GM19328 (cell line): ENCODE data around the gene TMEM219.

Experiments used
- ATAC-seq: cut with Tn5 transposase; IDR thresholded peaks from one replicate; pipeline ENCODE4 v1.9.1; 2021; ENCODE audit warnings: mild to moderate bottlenecking, moderate library complexity; ENCODE audit not compliant: unreplicated experiment

The TMEM219 gene

GRCh38 chr16:29994600-29995323, 32.9 kb downstream of the TMEM219 start:
- peak; percentile 22 for ATAC-seq

DNA sequence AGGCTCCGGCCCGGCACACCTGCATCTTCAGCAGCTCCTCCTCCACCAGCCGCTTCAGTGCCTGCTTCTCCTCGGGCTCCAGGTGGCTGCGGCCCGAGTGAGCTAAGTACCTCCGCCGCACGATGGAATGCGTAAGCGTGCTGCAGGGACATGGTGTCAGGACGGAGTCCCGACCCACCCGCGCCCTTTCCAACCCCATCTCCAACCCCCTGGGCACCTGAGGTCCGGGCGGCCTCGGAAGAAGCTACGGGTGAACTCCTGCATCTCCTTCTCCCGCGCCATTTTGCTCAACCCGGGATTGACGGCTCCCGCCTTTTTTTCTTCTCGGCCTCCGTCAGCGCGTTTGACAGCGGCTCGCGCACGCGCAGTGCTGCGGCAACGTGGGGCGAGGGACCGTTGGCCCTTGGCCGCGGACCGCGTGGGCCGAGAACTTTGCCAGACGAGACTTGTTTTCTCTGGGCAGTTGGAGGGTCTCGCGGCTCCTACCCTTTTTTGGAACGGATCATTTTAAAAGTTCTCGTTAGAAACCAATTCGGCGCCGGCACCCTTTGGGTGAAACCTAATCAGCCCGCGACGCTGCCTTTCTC, 33.5 kb downstream of the TMEM219 start, which contains the start of gene HIRIP3:
TSS of gene HIRIP3 (minus strand) at position 294 of the 587 bp plus-strand sequence. CDS start at position 282, 12 bp downstream.
- peak; percentile 41 for ATAC-seq

- ATAC-seq: peak; percentile 91
These were observed 34.3 kb downstream of the TMEM219 start, which contains the start of gene INO80E for GRCh38 chr16:29995911-29996765. Gene INO80E, plus strand, starts transcription at chr16:29996241. Its CDS starts 70 bp downstream, at chr16:29996311.

DNA sequence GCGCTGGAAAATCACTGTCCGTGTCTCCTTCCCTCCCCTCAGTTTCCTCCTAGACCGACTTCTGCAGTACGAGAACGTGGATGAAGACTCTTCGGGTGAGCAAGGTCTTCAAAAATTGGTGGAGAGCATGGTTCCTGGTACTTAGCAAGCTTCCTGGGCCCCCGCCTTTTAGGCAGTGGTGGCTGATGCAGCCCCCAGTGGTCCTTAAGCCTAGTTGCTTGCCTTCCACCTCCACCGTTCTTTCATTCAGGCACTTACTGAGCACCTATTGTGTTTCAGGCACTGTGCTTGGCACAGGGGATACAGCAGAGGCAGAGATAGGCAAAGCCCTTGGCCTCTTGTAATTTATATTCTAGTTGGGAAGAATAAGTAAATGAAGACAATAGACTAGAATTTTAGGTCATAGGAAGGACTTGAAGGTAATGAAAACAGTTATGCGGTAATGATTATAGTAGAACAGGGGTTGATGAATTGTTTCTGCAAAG, 34.9 kb downstream of the TMEM219 start:
- no peak for ATAC-seq

GRCh38 chr16:29999605-30000004, 37.7 kb downstream of the TMEM219 start:
- no peak for ATAC-seq

- no peak for ATAC-seq
These were observed 39.1 kb downstream of the TMEM219 start for GRCh38 chr16:30000735-30001631.

GRCh38 chr16:30002614-30003346, 40.9 kb downstream of the TMEM219 start:
- ATAC-seq: no peak

DNA sequence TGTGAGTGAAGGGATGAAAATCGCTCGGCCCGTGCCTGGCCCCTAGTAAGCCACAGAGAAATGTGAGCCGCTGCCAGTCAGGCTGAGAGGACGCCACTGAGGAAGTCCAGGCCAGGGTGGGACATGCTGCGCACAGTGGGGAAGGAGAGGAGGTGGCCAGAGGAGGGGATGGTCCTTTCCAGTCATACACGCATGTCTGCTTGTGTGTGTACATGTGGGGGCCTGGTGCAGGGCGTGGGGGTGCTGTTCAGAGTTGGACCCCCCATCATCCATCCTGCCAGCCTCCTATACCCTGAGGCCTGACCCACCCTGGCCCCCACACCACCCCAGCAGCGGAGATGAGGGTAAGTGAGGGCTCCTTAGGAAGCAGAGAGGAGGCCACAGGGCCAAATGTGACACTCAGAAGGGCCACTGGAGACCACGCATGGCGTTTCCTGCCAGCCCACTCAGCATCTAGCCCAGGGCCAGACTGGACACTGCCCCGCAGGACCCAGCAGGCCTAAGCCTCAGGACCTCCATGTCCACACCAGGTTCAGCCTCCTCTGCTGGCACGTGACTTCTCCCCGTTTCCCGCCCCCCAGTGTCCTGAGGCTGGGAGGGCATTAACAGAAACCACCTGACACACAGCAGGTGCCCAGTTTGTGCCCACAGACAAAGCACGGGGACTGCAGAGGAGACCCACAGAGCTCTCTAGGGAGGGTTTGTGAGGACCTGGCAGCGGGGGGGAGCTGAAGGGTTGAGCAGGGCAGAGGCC, 42.0 kb downstream of the TMEM219 start:
- no peak for ATAC-seq

GRCh38 chr16:30004424-30004776, 42.5 kb downstream of the TMEM219 start:
- ATAC-seq: no peak

DNA sequence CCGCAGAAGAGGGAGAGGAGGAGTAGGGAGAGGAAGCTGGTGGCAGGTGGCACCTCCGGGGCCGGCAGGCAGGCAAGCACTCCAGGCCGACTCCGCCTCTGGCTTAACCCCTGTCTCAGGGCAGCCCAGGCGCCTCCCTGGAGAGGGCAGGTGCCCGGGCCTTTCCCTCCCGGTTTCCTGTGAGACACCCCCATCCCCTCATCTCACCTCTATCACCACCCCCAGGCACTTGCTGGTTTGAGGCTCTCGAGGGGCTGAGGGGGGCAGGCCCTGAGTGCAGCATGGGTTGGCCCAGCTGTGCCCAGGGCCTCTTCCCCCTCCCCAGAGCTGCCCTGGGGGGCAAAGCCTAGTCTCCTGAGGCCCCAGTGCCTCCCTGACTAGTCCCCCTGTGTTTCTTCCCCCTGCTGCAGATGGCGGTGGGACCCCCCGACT, 42.9 kb downstream of the TMEM219 start:
- no peak for ATAC-seq

GRCh38 chr16:30005341-30006094, 43.6 kb downstream of the TMEM219 start:
- ATAC-seq: no peak

- ATAC-seq: no peak
These were observed 44.2 kb downstream of the TMEM219 start for GRCh38 chr16:30006095-30006473.

- no peak for ATAC-seq
These were observed 44.9 kb downstream of the TMEM219 start for GRCh38 chr16:30006659-30007377.

DNA sequence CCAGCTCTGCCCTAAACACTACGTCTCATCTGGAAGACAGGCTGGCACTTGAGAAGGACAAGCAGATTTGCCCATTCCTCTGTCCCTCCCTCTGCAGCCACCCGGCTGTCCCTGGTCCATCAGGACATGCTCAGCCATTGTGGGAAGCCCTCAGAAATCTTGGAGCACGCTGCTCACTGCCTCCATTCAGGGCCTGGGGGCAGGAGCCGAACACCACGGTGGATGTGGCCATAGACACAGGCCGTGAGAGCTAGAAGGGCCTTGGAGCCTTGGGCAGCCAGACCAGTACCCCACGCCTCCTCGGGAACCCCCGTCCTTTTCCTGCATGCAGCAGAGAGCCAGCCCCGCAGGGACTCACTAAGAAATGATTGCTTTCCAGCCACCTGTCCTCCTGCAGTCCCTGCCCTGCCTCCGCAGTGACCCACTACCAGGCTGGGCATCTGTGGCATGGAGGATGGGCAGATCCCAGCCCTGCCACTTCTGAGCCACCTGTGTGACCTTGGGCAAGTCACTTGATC, 45.6 kb downstream of the TMEM219 start:
- no peak for ATAC-seq

DNA sequence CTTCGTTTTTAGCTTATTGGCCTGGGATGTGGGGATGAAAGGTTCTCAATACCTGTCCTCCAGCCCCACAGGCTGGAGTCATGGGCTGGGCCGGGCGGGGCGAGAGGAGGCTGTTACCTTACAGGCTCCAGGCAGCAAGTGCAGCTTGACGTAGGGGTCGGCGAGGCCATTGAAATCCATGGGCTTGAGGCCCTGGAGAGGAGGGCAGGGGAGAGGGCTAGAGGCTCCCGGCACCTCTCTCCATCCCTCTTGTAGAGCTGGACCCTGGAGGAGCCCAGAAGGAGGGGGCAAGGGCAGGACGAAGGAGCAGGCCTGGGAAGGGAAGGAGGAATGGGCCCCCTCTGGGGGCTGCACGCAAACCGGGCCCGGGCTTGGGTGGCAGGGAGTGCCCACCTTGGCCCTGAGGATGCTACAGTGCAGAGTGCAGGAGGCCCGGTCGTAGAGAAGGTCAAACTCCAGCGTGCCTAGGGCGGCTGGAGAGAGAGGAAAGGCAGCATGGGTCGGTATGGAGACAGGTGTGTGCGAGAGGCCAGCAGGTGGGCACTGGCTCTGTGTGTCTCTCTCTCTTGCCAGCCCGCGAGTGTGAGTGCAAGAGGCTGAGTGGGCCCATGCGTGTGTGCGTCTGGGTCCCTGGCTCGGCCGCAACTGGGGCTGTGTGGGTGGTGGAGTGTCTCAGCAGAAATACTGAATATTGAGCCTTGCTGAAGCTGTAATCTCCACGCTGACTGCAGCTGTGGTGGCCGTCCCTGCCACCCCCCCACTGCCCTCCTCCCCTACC, 47.4 kb downstream of the TMEM219 start:
- ATAC-seq: no peak

- no peak for ATAC-seq
These were observed 48.3 kb downstream of the TMEM219 start for GRCh38 chr16:30009990-30010843.
